Gastroesophageal sphincter (tissue), 4 donors: Measurements from ENCODE around the gene ELMO1. TPM values are rescaled to one million over a fixed set of nuclear protein-coding genes. Genes with fewer than 3 reads are reported as not detected.

ENCODE experiments used
- ATAC-seq: fragments of 150-250 bp; one replicate; pipeline ENCODE4 v1.9.1; 2016; ENCODE audit warnings: mild to moderate bottlenecking, moderate library complexity
- H3K27ac ChIP-seq, 4 donors: fragments of 200-600 bp; sonication (generic) in 3 of 4; 1 replicate in 3 of 4; 2 replicates in 1 of 4; pipeline ENCODE4 v1.5.1; 2016 to 2019
- H3K27me3 ChIP-seq: fragments of 200-600 bp; sonication (generic); one replicate; pipeline ENCODE4 v1.5.1; 2019
- H3K36me3 ChIP-seq, 2 donors: fragments of 200-600 bp; sonication (generic); one replicate each; pipeline ENCODE4 v1.5.1; 2019; ENCODE audit warnings: control low read depth in 1 of 2
- H3K4me1 ChIP-seq, 3 donors: fragments of 200-600 bp; sonication (generic); 1 replicate in 2 of 3; 2 replicates in 1 of 3; pipeline ENCODE4 v1.5.1; 2016 to 2019; ENCODE audit warnings: control low read depth in 2 of 3
- H3K4me3 ChIP-seq, 2 donors: fragments of 200-600 bp; sonication (generic); one replicate each; pipeline ENCODE4 v1.5.1; 2019; ENCODE audit warnings: mild to moderate bottlenecking in 1 of 2, moderate library complexity in 1 of 2
- H3K9me3 ChIP-seq, 3 donors: fragments of 200-600 bp; sonication (generic); one replicate each; pipeline ENCODE4 v1.5.1; 2017 to 2019; ENCODE audit warnings: control low read depth in 2 of 3
- EP300 ChIP-seq: sonication (generic); formaldehyde crosslinking; IDR thresholded peaks from one replicate; pipeline ENCODE4 v1.6.1; 2017; ENCODE audit warnings: antibody characterized with exemption, mild to moderate bottlenecking
- POLR2A ChIP-seq, 2 donors: fragments of 450-650 bp; IDR thresholded peaks; one replicate each; pipeline ENCODE4 v1.6.1; 2017; ENCODE audit warnings: antibody characterized with exemption in 2 of 2, mild to moderate bottlenecking in 2 of 2, moderate library complexity in 1 of 2
- POLR2AphosphoS5 ChIP-seq: sonication (generic); formaldehyde crosslinking; IDR thresholded peaks from one replicate; pipeline ENCODE4 v1.6.1; 2017; ENCODE audit warnings: antibody characterized with exemption
- WGBS, 2 donors: methylation state at CpG; one replicate each; pipeline ENCODE4 v1.1.5; 2018; ENCODE audit warnings: low coverage in 1 of 2; 5-methylcytosine and 5-hydroxymethylcytosine counted together
- total RNA-seq, 4 donors: library from RNA; depleted of rRNA; stranded (reverse); fragments of >200 nt; gene quantifications; one replicate each; pipeline ENCODE4 v1.1.0, GENCODE V29; 2016
- TF ChIP-seq, protein P1 (sequence below), 4 experiments: fragments of 200-600 bp in 2 of 4; fragments of 450-650 bp in 2 of 4; sonication (generic) in 1 of 4; IDR thresholded peaks; one replicate each; pipeline ENCODE4 v1.5.1; 2017 to 2019; ENCODE audit warnings: antibody characterized with exemption in 4 of 4, mild to moderate bottlenecking in 2 of 4, moderate library complexity in 2 of 4

The ELMO1 gene
- total RNA-seq, 4 donors from 2014 or later: 22.1 to 54.0 (median 42.7) TPM

DNA sequence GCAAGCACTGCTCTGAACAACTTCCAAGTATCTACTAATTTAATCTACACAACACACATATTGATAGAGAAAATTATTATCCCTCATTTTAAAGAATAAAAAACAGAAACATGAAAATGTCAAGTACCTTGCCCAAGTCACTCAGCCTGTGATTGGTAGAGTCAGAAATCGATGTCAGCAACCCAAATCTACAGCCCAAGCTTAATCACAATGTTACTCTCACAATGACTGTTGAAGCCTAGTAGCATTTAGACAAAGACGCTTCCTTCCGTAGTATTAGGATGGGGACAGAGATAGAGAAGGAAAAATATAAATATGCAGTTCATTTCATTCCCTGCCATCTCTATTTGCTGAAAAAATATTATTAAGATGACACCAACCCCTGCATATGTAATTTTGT, 242.5 kb downstream of the ELMO1 start:
- H3K4me1 ChIP-seq: peaks cover 11 to 52% (median 23%) of the 10 kb centered on the region in 3 donors
- H3K36me3 ChIP-seq: peaks cover 0 to 16% of the 10 kb centered on the region in 2 donors
- no peaks in the 10 kb centered on the region for H3K9me3 ChIP-seq
- H3K4me3 ChIP-seq: no peak overlapping the region
- H3K27me3 ChIP-seq: no peaks in the 10 kb centered on the region
- H3K27ac ChIP-seq: peak overlapping the region in 1 of 4 donors; percentile 80
- 88 to 97% methylated on average over 3 of the region's 3 CpGs for WGBS, 2 donors
- TF ChIP-seq EP300: no peak
- TF ChIP-seq, protein P1, sequence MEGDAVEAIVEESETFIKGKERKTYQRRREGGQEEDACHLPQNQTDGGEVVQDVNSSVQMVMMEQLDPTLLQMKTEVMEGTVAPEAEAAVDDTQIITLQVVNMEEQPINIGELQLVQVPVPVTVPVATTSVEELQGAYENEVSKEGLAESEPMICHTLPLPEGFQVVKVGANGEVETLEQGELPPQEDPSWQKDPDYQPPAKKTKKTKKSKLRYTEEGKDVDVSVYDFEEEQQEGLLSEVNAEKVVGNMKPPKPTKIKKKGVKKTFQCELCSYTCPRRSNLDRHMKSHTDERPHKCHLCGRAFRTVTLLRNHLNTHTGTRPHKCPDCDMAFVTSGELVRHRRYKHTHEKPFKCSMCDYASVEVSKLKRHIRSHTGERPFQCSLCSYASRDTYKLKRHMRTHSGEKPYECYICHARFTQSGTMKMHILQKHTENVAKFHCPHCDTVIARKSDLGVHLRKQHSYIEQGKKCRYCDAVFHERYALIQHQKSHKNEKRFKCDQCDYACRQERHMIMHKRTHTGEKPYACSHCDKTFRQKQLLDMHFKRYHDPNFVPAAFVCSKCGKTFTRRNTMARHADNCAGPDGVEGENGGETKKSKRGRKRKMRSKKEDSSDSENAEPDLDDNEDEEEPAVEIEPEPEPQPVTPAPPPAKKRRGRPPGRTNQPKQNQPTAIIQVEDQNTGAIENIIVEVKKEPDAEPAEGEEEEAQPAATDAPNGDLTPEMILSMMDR (IDR thresholded peaks at IDR 0.05): no peak
- no peak for TF ChIP-seq POLR2AphosphoS5
- TF ChIP-seq POLR2A (IDR thresholded peaks at IDR 0.05): no peak
- no peak for ATAC-seq

DNA sequence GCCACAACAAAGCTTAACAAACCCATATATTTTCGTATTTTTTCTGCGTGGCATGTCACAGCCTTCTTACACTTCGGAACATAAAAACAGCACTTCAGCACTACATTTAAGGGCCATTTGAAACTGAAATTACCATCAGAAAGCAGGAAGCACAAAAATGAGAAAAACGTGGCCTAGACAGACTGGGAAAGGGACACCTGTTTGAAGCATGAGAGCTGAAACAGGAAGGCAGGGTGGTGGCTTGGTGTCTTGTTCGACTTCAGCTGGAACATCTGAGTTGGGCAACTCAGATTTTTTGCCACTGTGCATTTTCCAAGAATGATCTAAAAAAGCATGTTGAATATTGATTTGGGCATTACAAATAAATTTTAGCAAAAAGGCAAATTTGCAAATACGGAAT, 243.2 kb downstream of the ELMO1 start:
- Histone ChIP-seq H3K27me3 (no peaks in the 10 kb centered on the region), H3K4me1 (peaks cover 18 to 52% (median 30%) of the 10 kb centered on the region in 3 donors), H3K36me3 (peaks cover 0 to 16% of the 10 kb centered on the region in 2 donors), H3K27ac (peak overlapping the region in 1 of 4 donors; percentile 21), H3K4me3 (no peak overlapping the region), H3K9me3 (no peaks in the 10 kb centered on the region)
- no peak for ATAC-seq
- WGBS, 2 donors: 79 to 100% methylated on average over 2 to 6 of the region's 6 CpGs
- TF ChIP-seq POLR2A (IDR thresholded peaks at IDR 0.05) (no peak), POLR2AphosphoS5 (no peak), EP300 (no peak)
- TF ChIP-seq, protein P1 (IDR thresholded peaks at IDR 0.05): no peak

DNA sequence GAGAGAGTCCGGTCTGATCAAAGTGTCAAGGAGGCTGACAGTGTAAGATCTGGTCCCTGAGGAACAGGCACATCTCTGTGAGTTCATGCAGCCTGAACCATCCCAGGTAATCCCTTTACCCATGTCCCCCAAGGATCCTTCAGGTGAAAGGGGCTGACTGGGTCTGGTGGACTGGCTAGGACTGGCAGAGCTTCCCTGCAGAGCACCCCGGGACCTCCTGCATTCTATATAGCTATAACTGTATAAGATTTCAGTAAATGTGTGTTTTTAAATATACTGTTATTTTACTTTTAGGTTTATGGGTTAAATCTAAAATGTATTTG, 246.8 kb downstream of the ELMO1 start:
- TF ChIP-seq, protein P1 (IDR thresholded peaks at IDR 0.05): no peak
- TF ChIP-seq POLR2A (IDR thresholded peaks at IDR 0.05): no peak
- TF ChIP-seq EP300: no peak
- TF ChIP-seq POLR2AphosphoS5: no peak
- Histone ChIP-seq H3K4me3 (no peak overlapping the region), H3K27me3 (no peaks in the 10 kb centered on the region), H3K9me3 (no peaks in the 10 kb centered on the region), H3K4me1 (peaks cover 10 to 62% (median 24%) of the 10 kb centered on the region in 3 donors), H3K36me3 (peaks cover 0 to 16% of the 10 kb centered on the region in 2 donors), H3K27ac (peak overlapping the region; percentile 31 to 88 (median 86))
- WGBS, 2 donors: 50% methylated on average over 1 of the region's 2 CpGs
- ATAC-seq: no peak

DNA sequence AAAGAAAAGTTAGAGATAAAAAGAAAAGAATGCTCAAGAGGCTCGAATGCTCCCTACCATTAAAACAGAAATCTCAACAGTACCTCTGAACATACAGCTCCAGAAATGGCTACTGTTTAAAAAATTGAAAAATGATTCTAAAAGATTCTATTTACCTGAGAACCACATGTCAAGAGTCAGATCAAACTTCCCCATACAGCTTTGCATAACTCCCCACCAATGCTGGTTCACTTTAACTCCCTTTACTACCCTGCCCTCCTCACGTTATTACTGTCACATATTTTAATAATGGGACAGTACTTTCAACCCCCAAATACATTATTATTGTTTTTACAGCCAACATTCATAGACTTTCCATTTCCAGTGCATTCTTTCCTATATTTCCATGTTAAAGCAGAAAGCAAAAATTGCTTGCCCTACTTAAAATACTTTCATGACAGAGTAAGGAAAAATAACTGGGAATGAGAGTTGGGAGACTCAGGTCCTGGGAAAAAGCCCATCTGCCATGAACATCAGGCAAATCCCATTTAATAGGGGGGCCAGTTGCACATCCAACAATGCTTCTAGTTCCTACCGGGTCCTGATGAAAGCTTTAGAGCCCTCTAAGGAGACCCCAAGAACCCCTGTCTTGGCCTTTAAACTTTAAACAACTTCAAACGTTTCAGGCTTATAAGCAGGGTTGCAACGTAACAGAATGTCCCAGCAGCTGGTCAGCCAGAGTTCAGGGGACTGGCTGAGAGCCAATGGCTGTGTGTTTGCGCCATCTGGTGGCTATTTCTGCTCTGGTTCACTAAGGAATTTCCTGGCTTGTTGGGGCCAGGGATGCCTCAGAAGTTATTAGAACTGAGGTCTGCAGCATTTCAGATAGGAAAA, 247.4 kb downstream of the ELMO1 start:
- WGBS, 2 donors: 21 to 36% methylated on average over 2 to 3 of the region's 6 CpGs
- H3K36me3 ChIP-seq: peaks cover 0 to 17% of the 10 kb centered on the region in 2 donors
- peak overlapping the region; percentile 85 to 98 (median 88) for H3K27ac ChIP-seq
- no peaks in the 10 kb centered on the region for H3K27me3 ChIP-seq
- peak; percentile 90 for ATAC-seq
- TF ChIP-seq POLR2A (IDR thresholded peaks at IDR 0.05): no peak
- TF ChIP-seq POLR2AphosphoS5: peak; percentile 96
- TF ChIP-seq, protein P1 (IDR thresholded peaks at IDR 0.05): peak; percentile 80 to 92 (median 88)
- TF ChIP-seq EP300: peak; percentile 30
- no peaks in the 10 kb centered on the region for H3K9me3 ChIP-seq
- no peak overlapping the region for H3K4me3 ChIP-seq
- peaks cover 10 to 68% (median 25%) of the 10 kb centered on the region in 3 donors for H3K4me1 ChIP-seq
